Measurements from ENCODE around the gene EGF. TPM values are rescaled to one million over a fixed set of nuclear protein-coding genes. Genes with fewer than 3 reads are reported as not detected.

Gene EGF
- polyA plus RNA-seq, 1 donor from 2014 or later = not detected

DNA sequence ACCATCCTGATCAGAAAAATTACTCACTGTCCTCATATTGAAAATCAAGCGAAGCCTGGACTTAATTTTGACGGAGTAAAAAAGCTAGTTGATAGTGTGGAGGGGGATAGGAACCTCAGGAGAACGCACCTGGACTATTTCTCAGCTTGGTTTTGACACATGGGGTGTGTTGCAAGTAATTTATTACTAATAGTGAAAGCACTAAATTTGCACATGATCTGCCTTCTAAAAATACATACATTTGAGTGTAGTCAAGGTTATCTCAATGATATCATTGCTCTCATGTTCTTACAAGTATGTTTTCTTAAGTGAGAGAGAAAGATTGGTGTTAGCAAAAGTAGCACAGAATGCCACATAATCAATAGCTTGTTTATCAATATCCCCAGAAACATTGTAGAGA lies 35.3 kb upstream of the EGF start:
- H3K9me2 ChIP-seq (ENCODE audit: insufficient read depth, low read length) = no peaks in the 10 kb centered on the region
- no peaks in the 10 kb centered on the region for H4K20me1 ChIP-seq (ENCODE audit: insufficient read depth)
- no peaks in the 10 kb centered on the region for H3F3A ChIP-seq (ENCODE audit: insufficient read depth, low read length, poor library complexity, severe bottlenecking)
- no peak overlapping the region for H2AFZ ChIP-seq (ENCODE audit: low read depth, low read length)
- no peak overlapping the region for H3K4me3 ChIP-seq (ENCODE audit: low read length)
- H3K27ac ChIP-seq (ENCODE audit: low read length) = no peak overlapping the region
- no peak overlapping the region for H3K9ac ChIP-seq (ENCODE audit: low read length)
- TF ChIP-seq RAD21 (conservative IDR thresholded peaks at IDR 0.05) (no peak), MXI1 (conservative IDR thresholded peaks at IDR 0.05; ENCODE audit: poor library complexity, severe bottlenecking) (no peak), EP300 (conservative IDR thresholded peaks at IDR 0.05; ENCODE audit: poor library complexity, severe bottlenecking) (no peak), SMC3 (conservative IDR thresholded peaks at IDR 0.05; ENCODE audit: poor library complexity) (no peak), EZH2 (IDR thresholded peaks at IDR 0.05; ENCODE audit: borderline replicate concordance, insufficient read depth, low read length, poor library complexity, severe bottlenecking) (no peak), POLR2AphosphoS5 (IDR thresholded peaks at IDR 0.05) (no peak), TAF1 (IDR thresholded peaks at IDR 0.05; ENCODE audit: low read depth) (no peak), REST (IDR thresholded peaks at IDR 0.05; ENCODE audit: borderline replicate concordance) (no peak)
- H3K4me2 ChIP-seq (ENCODE audit: low read length) = no peak overlapping the region
- H3K79me2 ChIP-seq (replicated peaks; ENCODE audit: insufficient read depth, low read length) = no peaks in the 10 kb centered on the region
- H3K27me3 ChIP-seq (ENCODE audit: insufficient read depth, low read depth, low read length) = no peaks in the 10 kb centered on the region
- H3K9me3 ChIP-seq (ENCODE audit: low read length) = no peaks in the 10 kb centered on the region
- H3K36me3 ChIP-seq (ENCODE audit: insufficient read depth, low read length) = no peaks in the 10 kb centered on the region

GRCh38 chr4:109878355-109878754 lies 34.3 kb upstream of the EGF start:
- Histone ChIP-seq H3K27me3 (ENCODE audit: insufficient read depth, low read depth, low read length) (no peaks in the 10 kb centered on the region), H3K27ac (ENCODE audit: low read length) (no peak overlapping the region), H3K9ac (ENCODE audit: low read length) (no peak overlapping the region), H3K4me3 (ENCODE audit: low read length) (no peak overlapping the region), H4K20me1 (ENCODE audit: insufficient read depth) (no peaks in the 10 kb centered on the region), H3K36me3 (ENCODE audit: insufficient read depth, low read length) (no peaks in the 10 kb centered on the region), H3K9me3 (ENCODE audit: low read length) (no peaks in the 10 kb centered on the region), H2AFZ (ENCODE audit: low read depth, low read length) (no peak overlapping the region), H3K9me2 (ENCODE audit: insufficient read depth, low read length) (no peaks in the 10 kb centered on the region), H3K4me2 (ENCODE audit: low read length) (no peak overlapping the region), H3F3A (ENCODE audit: insufficient read depth, low read length, poor library complexity, severe bottlenecking) (no peaks in the 10 kb centered on the region), H3K79me2 (replicated peaks; ENCODE audit: insufficient read depth, low read length) (no peaks in the 10 kb centered on the region)
- TF ChIP-seq POLR2AphosphoS5 (IDR thresholded peaks at IDR 0.05) (no peak), SMC3 (conservative IDR thresholded peaks at IDR 0.05; ENCODE audit: poor library complexity) (no peak), EZH2 (IDR thresholded peaks at IDR 0.05; ENCODE audit: borderline replicate concordance, insufficient read depth, low read length, poor library complexity, severe bottlenecking) (no peak), EP300 (conservative IDR thresholded peaks at IDR 0.05; ENCODE audit: poor library complexity, severe bottlenecking) (no peak), TAF1 (IDR thresholded peaks at IDR 0.05; ENCODE audit: low read depth) (no peak), RAD21 (conservative IDR thresholded peaks at IDR 0.05) (no peak), REST (IDR thresholded peaks at IDR 0.05; ENCODE audit: borderline replicate concordance) (no peak), MXI1 (conservative IDR thresholded peaks at IDR 0.05; ENCODE audit: poor library complexity, severe bottlenecking) (no peak)
- TF ChIP-seq, protein P1, sequence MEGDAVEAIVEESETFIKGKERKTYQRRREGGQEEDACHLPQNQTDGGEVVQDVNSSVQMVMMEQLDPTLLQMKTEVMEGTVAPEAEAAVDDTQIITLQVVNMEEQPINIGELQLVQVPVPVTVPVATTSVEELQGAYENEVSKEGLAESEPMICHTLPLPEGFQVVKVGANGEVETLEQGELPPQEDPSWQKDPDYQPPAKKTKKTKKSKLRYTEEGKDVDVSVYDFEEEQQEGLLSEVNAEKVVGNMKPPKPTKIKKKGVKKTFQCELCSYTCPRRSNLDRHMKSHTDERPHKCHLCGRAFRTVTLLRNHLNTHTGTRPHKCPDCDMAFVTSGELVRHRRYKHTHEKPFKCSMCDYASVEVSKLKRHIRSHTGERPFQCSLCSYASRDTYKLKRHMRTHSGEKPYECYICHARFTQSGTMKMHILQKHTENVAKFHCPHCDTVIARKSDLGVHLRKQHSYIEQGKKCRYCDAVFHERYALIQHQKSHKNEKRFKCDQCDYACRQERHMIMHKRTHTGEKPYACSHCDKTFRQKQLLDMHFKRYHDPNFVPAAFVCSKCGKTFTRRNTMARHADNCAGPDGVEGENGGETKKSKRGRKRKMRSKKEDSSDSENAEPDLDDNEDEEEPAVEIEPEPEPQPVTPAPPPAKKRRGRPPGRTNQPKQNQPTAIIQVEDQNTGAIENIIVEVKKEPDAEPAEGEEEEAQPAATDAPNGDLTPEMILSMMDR (IDR thresholded peaks at IDR 0.05; ENCODE audit: poor library complexity, severe bottlenecking) = no peak
